Neural progenitor cell (in vitro differentiated cells): Measurements from ENCODE around the gene SRSF9. TPM values are rescaled to one million over a fixed set of nuclear protein-coding genes. Genes with fewer than 3 reads are reported as not detected.
A peak's percentile ranks its signal among the peaks of the same experiment; 100 is the strongest.

ENCODE experiments used
- DNase-seq: peaks from one replicate; pipeline ENCODE4 v3.0.0-alpha.2; 2016; ENCODE audit warnings: low spot score
- H2AFZ ChIP-seq: fragments of 200-600 bp; sonication (generic); replicated peaks from 2 replicates; pipeline ENCODE4 v1.6.1; 2016; ENCODE audit warnings: antibody characterized with exemption
- H3F3A ChIP-seq: fragments of 200-600 bp; sonication (generic); 2 replicates; pipeline ENCODE4 v1.6.1; 2016; ENCODE audit warnings: antibody characterized with exemption, low read depth
- H3K27ac ChIP-seq: fragments of 200-600 bp; sonication (generic); 2 replicates; pipeline ENCODE4 v1.5.1; 2016; ENCODE audit warnings: mild to moderate bottlenecking
- H3K27me3 ChIP-seq: fragments of 200-600 bp; sonication (generic); 2 replicates; pipeline ENCODE4 v1.6.1; 2016; ENCODE audit warnings: mild to moderate bottlenecking, moderate library complexity
- H3K36me3 ChIP-seq: fragments of 200-600 bp; sonication (generic); 2 replicates; pipeline ENCODE4 v1.5.1; 2016
- H3K4me1 ChIP-seq: fragments of 200-600 bp; sonication (generic); 2 replicates; pipeline ENCODE4 v1.6.1; 2016; ENCODE audit warnings: mixed run types
- H3K4me2 ChIP-seq: fragments of 200-600 bp; sonication (generic); 2 replicates; pipeline ENCODE4 v1.6.1; 2016
- H3K4me3 ChIP-seq: fragments of 200-600 bp; sonication (generic); 2 replicates; pipeline ENCODE4 v1.5.1; 2016
- H3K79me2 ChIP-seq: fragments of 200-600 bp; sonication (generic); 2 replicates; pipeline ENCODE4 v1.6.1; 2016; ENCODE audit warnings: low read depth
- H3K9ac ChIP-seq: fragments of 200-600 bp; sonication (generic); 2 replicates; pipeline ENCODE4 v1.6.1; 2016
- H3K9me3 ChIP-seq: fragments of 200-600 bp; sonication (generic); 2 replicates; pipeline ENCODE4 v1.5.1; 2016; ENCODE audit warnings: low read depth
- H4K20me1 ChIP-seq: fragments of 200-600 bp; sonication (generic); 2 replicates; pipeline ENCODE4 v1.6.1; 2016; ENCODE audit warnings: low read depth
- H3K27ac Mint-ChIP-seq: 3 replicates; pipeline ENCODE4 v1.8.0; 2021; ENCODE audit warnings: mixed read lengths
- H3K27me3 Mint-ChIP-seq: 2 replicates; pipeline ENCODE4 v1.8.0; 2022; ENCODE audit warnings: low read depth, mild to moderate bottlenecking, inconsistent platforms, moderate library complexity, mixed read lengths; ENCODE audit not compliant: insufficient read depth
- H3K36me3 Mint-ChIP-seq: 3 replicates; pipeline ENCODE4 v1.8.0; 2021; ENCODE audit warnings: mixed read lengths
- H3K4me1 Mint-ChIP-seq: 3 replicates; pipeline ENCODE4 v1.8.0; 2021; ENCODE audit warnings: mixed read lengths
- H3K4me3 Mint-ChIP-seq: 3 replicates; pipeline ENCODE4 v1.8.0; 2021; ENCODE audit warnings: mild to moderate bottlenecking, moderate library complexity, mixed read lengths
- H3K9me3 Mint-ChIP-seq: 3 replicates; pipeline ENCODE4 v1.8.0; 2020; ENCODE audit warnings: mixed read lengths
- EZH2 ChIP-seq: fragments of 200-600 bp; sonication (generic); IDR thresholded peaks from 2 replicates; pipeline ENCODE4 v1.6.1; 2017; ENCODE audit warnings: antibody characterized with exemption, mild to moderate bottlenecking, moderate library complexity
- EZH2phosphoT487 ChIP-seq: fragments of 200-600 bp; sonication (generic); IDR thresholded peaks from 2 replicates; pipeline ENCODE4 v1.6.1; 2017; ENCODE audit warnings: antibody characterized with exemption
- total RNA-seq: library from RNA; depleted of rRNA; stranded (reverse); fragments of >200 nt; gene quantifications from 2 replicates; pipeline ENCODE4 v1.2.3, GENCODE V29; 2015; ENCODE audit warnings: low replicate concordance
- TF ChIP-seq, protein P1 (sequence below): fragments of 200-600 bp; sonication (generic); IDR thresholded peaks from 2 replicates; pipeline ENCODE4 v1.5.1; 2017; ENCODE audit warnings: antibody characterized with exemption, mild to moderate bottlenecking

The SRSF9 gene
- total RNA-seq, 1 donor from 2014 or later: 273 TPM

DNA sequence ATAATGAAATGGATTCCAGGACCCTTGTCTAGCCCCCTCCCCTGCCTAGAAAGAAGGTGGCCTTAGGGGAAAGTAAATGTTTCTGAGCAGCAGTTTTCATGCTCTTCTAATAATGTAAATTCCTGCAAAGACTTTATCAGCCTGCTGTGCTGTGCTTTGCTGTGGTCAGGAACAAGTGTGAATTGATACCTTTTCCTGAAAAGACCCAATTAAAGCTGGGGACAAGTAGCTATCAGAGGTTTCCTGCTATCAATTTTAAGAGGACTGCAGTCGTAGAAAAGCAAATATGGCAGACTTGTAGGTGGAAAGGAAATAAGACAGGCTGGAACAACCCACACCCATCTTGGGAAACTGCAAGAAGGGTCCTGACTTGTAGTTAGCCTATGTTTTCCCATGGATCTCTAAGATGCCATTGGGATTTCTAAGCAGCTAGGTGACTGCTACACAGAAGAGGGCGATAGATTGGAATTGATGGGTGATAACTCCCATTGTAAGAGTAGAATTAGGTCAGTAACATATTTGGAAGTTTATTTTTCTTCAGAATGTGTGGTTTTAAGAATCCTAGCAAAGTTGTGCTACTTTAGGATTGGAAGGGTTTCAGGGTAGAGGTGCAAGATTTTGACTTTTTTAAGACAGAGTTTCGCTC lies 29.4 kb upstream of the SRSF9 start:
- Histone ChIP-seq H3K27me3 (no peaks in the 10 kb centered on the region), H3K4me1 (peaks cover 19% of the 10 kb centered on the region), H3K27ac (peak overlapping the region; percentile 40), H2AFZ (no peak overlapping the region), H4K20me1 (peaks cover 31% of the 10 kb centered on the region), H3K4me2 (peak overlapping the region; percentile 100), H3K9me3 (no peaks in the 10 kb centered on the region), H3K4me3 (no peak overlapping the region), H3K36me3 (peaks cover 3% of the 10 kb centered on the region), H3K9ac (no peak overlapping the region), H3F3A (peaks cover 56% of the 10 kb centered on the region), H3K79me2 (peaks cover 36% of the 10 kb centered on the region)
- Mint-ChIP-seq H3K9me3 (no peaks in the 10 kb centered on the region), H3K36me3 (peaks cover 29% of the 10 kb centered on the region), H3K27me3 (peaks cover 2% of the 10 kb centered on the region), H3K4me3 (peak overlapping the region; percentile 99), H3K27ac (peak overlapping the region; percentile 40), H3K4me1 (peaks cover 31% of the 10 kb centered on the region)
- TF ChIP-seq EZH2: no peak
- TF ChIP-seq EZH2phosphoT487: no peak
- TF ChIP-seq, protein P1, sequence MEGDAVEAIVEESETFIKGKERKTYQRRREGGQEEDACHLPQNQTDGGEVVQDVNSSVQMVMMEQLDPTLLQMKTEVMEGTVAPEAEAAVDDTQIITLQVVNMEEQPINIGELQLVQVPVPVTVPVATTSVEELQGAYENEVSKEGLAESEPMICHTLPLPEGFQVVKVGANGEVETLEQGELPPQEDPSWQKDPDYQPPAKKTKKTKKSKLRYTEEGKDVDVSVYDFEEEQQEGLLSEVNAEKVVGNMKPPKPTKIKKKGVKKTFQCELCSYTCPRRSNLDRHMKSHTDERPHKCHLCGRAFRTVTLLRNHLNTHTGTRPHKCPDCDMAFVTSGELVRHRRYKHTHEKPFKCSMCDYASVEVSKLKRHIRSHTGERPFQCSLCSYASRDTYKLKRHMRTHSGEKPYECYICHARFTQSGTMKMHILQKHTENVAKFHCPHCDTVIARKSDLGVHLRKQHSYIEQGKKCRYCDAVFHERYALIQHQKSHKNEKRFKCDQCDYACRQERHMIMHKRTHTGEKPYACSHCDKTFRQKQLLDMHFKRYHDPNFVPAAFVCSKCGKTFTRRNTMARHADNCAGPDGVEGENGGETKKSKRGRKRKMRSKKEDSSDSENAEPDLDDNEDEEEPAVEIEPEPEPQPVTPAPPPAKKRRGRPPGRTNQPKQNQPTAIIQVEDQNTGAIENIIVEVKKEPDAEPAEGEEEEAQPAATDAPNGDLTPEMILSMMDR: no peak
- no peak for DNase-seq

DNA sequence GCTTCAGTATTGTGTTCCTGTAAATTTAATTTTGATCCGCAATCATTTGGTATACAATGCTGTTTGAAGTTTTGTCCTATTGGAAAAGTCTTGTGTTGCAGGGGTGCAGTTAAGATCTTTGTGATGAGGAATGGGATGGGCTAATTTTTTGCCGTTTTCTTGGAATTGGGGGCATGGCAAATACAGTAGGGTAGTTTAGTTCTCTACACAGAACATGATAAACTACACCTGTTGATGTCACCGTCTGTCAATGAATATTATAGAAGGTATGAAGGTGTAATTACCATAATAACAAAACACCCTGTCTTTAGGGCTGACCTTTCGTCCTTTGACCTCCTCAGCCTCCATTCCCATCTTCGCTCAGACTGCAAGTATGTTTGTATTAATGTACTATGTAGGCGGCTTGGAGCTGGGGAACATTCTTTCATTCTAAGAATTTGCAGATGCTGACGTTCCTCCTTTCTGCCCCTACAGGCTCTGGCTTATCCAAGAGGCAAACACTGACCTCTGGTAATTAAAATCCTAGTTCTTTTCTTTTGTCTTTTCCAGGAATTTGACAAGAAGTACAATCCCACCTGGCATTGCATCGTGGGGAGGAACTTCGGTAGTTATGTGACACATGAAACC lies 28.1 kb upstream of the SRSF9 start:
- no peaks in the 10 kb centered on the region for H3K9me3 ChIP-seq
- no peak for DNase-seq
- peaks cover 2% of the 10 kb centered on the region for H3K27me3 Mint-ChIP-seq
- H3K4me3 Mint-ChIP-seq: peak overlapping the region; percentile 99
- peaks cover 37% of the 10 kb centered on the region for H3K79me2 ChIP-seq
- H3F3A ChIP-seq: peaks cover 51% of the 10 kb centered on the region
- peak overlapping the region; percentile 67 for H3K9ac ChIP-seq
- peaks cover 23% of the 10 kb centered on the region for H3K36me3 Mint-ChIP-seq
- peaks cover 31% of the 10 kb centered on the region for H4K20me1 ChIP-seq
- no peak overlapping the region for H3K27ac Mint-ChIP-seq
- H3K4me2 ChIP-seq: peak overlapping the region; percentile 100
- peaks cover 3% of the 10 kb centered on the region for H3K36me3 ChIP-seq
- H3K4me1 Mint-ChIP-seq: peaks cover 31% of the 10 kb centered on the region
- H3K4me1 ChIP-seq: peaks cover 19% of the 10 kb centered on the region
- no peaks in the 10 kb centered on the region for H3K27me3 ChIP-seq
- H3K27ac ChIP-seq: no peak overlapping the region
- H3K9me3 Mint-ChIP-seq: no peaks in the 10 kb centered on the region
- TF ChIP-seq EZH2 (no peak), EZH2phosphoT487 (no peak)
- TF ChIP-seq, protein P1: no peak
- H2AFZ ChIP-seq: no peak overlapping the region
- peak overlapping the region; percentile 86 for H3K4me3 ChIP-seq

DNA sequence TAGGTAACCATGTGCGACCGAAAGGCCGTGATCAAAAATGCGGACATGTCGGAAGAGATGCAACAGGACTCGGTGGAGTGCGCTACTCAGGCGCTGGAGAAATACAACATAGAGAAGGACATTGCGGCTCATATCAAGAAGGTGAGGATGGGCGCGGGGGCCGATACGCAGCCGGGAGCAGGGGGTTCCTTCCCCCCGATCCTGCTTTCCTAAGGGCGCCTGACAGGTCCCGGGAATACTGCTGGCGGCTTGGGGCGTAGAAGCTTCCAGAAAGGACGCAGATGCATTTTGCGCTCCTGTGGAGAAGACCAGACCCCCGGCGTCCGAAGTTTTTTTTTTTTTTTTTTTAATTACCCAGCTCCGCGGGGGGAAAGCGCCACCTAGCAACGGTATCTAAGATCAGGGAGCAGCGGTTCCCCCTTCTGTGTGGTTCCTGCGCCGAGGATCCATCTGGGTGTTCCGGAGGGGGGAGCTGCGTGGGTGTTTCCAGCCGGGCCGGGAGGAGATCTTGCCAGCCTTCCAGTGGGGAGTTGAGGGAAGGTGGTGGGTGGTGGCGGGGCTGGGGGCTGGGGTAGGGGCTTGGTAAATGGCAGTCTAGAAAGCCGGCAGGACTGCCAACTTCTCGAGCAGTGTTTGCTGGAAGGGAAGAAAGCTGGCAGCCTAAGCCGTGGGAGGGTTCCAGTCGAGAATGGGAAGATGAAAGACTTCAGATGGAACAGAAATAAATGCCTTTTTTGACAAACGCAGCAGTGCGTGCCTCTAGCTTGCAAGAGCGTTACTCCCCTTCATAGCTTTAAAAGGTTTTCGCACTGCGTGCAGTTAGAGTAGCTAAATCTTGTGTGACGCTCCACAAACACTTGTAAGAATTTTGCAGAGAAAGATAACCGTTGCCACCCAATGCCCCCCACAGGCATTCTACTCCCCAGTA lies 27.1 kb upstream of the SRSF9 start:
- Histone ChIP-seq H3K9me3 (no peaks in the 10 kb centered on the region), H4K20me1 (peaks cover 31% of the 10 kb centered on the region), H2AFZ (no peak overlapping the region), H3F3A (peaks cover 51% of the 10 kb centered on the region), H3K27me3 (no peaks in the 10 kb centered on the region), H3K79me2 (peaks cover 37% of the 10 kb centered on the region), H3K4me1 (peaks cover 19% of the 10 kb centered on the region), H3K9ac (peak overlapping the region; percentile 67), H3K4me2 (peak overlapping the region; percentile 100), H3K36me3 (peaks cover 3% of the 10 kb centered on the region), H3K27ac (peak overlapping the region; percentile 50), H3K4me3 (peak overlapping the region; percentile 86)
- H3K27me3 Mint-ChIP-seq: peaks cover 2% of the 10 kb centered on the region
- DNase-seq: peak; percentile 84
- H3K9me3 Mint-ChIP-seq: no peaks in the 10 kb centered on the region
- H3K36me3 Mint-ChIP-seq: peaks cover 23% of the 10 kb centered on the region
- H3K4me3 Mint-ChIP-seq: peak overlapping the region; percentile 99
- peak overlapping the region; percentile 98 for H3K27ac Mint-ChIP-seq
- H3K4me1 Mint-ChIP-seq: peaks cover 31% of the 10 kb centered on the region
- TF ChIP-seq, protein P1: peak; percentile 8
- TF ChIP-seq EZH2 (no peak), EZH2phosphoT487 (no peak)
